Left lung (tissue), 10 donors: ENCODE results near the gene SLC6A3. TPM values are rescaled to one million over a fixed set of nuclear protein-coding genes. Genes with fewer than 3 reads are reported as not detected.
"Not testable (repeated sequence)": the region's sequence is repeated elsewhere in the genome, so short reads cannot be mapped to it uniquely, and the experiment has no call there.

Experiments
- ATAC-seq: fragments of 200-7000 bp; cut with Tn5 transposase; one replicate; pipeline ENCODE4 v1.9.1; 2020; ENCODE audit warnings: moderate library complexity
- DNase-seq, 4 donors: peaks; one replicate each; pipeline ENCODE4 v3.0.0-alpha.2; 2013 to 2020
- H3K27ac ChIP-seq, 2 donors: fragments of 200-600 bp; sonication (generic) in 1 of 2; one replicate each; pipeline versions ENCODE4 v1.5.0 to v1.8.0; 2020 to 2021
- H3K27me3 ChIP-seq, 2 donors: fragments of 200-600 bp; sonication (generic) in 1 of 2; one replicate each; pipeline versions ENCODE4 v1.5.0 to v1.8.0; 2020 to 2021
- H3K36me3 ChIP-seq, 2 donors: fragments of 200-600 bp; sonication (generic) in 1 of 2; one replicate each; pipeline versions ENCODE4 v1.5.0 to v1.8.0; 2020 to 2021
- H3K4me1 ChIP-seq, 2 donors: fragments of 200-600 bp; one replicate each; pipeline ENCODE4 v1.8.0; 2021
- H3K4me3 ChIP-seq, 2 donors: fragments of 200-600 bp; sonication (generic) in 1 of 2; one replicate each; pipeline versions ENCODE4 v1.5.0 to v1.8.0; 2020 to 2021; ENCODE audit warnings: mild to moderate bottlenecking in 1 of 2
- H3K9me3 ChIP-seq, 2 donors: fragments of 200-600 bp; sonication (generic) in 1 of 2; one replicate each; pipeline versions ENCODE4 v1.5.0 to v1.8.0; 2020 to 2021
- CTCF ChIP-seq, 2 donors: fragments of 200-600 bp; sonication (generic) in 1 of 2; IDR thresholded peaks; one replicate each; pipeline versions ENCODE4 v1.5.0 to v1.8.0; 2021; ENCODE audit warnings: antibody characterized with exemption in 2 of 2
- intact Hi-C, 2 donors: fragments of 100-400 bp; cut with DNase I; formaldehyde crosslinking; loops; one replicate each; pipeline versions ENCODE4 v1.11.2 to v1.14.2; 2022
- polyA plus RNA-seq, 6 donors: library from polyadenylated mRNA; unstranded; fragments of 120-200 nt; gene quantifications; one replicate each; pipeline ENCODE4 v1.2.1, GENCODE V29; 2013; ENCODE audit not compliant: insufficient read length in 6 of 6
- total RNA-seq, 2 donors: library from RNA; stranded (reverse); fragmentation: NEBNext Ultra II Directional; extraction: Animal tissue kit (Norgen Biotek cat#: 25700); gene quantifications; one replicate each; pipeline ENCODE4 v1.2.1, GENCODE V29; 2021
- donor health status: DM: no; HTN: yes; CAD: no.
- donor health status: DM: no; HTN: no; CAD: no.

Gene SLC6A3
- total and polyA plus RNA-seq, 8 donors: 0.10 to 4.5 (median 2.8) TPM

- intact Hi-C loops: no loop called here
- DNase-seq (peak in 1 of 4 donors; percentile 62), ATAC-seq (no peak)
- no peak for TF ChIP-seq CTCF (IDR thresholded peaks at IDR 0.05)
- H3K4me3 ChIP-seq: no peak overlapping the region
- H3K36me3 ChIP-seq: no peaks in the 10 kb centered on the region
- no peaks in the 10 kb centered on the region for H3K4me1 ChIP-seq
- H3K27ac ChIP-seq: no peak overlapping the region
- no peaks in the 10 kb centered on the region for H3K27me3 ChIP-seq
- peaks cover 0 to 32% of the 10 kb centered on the region in 2 donors for H3K9me3 ChIP-seq
Observed at GRCh38 chr5:1423901-1424603, 21.2 kb downstream of the SLC6A3 start.

GRCh38 chr5:1422522-1422921, 22.7 kb downstream of the SLC6A3 start:
- peak in 1 of 4 donors; percentile 17 for DNase-seq
- H3K27ac ChIP-seq, H3K4me3 ChIP-seq, H3K4me1 ChIP-seq, intact Hi-C loops, H3K36me3 ChIP-seq, H3K27me3 ChIP-seq, ATAC-seq: not testable (repeated sequence)
- peaks cover 0 to 16% of the 10 kb centered on the region in 2 donors for H3K9me3 ChIP-seq

DNA sequence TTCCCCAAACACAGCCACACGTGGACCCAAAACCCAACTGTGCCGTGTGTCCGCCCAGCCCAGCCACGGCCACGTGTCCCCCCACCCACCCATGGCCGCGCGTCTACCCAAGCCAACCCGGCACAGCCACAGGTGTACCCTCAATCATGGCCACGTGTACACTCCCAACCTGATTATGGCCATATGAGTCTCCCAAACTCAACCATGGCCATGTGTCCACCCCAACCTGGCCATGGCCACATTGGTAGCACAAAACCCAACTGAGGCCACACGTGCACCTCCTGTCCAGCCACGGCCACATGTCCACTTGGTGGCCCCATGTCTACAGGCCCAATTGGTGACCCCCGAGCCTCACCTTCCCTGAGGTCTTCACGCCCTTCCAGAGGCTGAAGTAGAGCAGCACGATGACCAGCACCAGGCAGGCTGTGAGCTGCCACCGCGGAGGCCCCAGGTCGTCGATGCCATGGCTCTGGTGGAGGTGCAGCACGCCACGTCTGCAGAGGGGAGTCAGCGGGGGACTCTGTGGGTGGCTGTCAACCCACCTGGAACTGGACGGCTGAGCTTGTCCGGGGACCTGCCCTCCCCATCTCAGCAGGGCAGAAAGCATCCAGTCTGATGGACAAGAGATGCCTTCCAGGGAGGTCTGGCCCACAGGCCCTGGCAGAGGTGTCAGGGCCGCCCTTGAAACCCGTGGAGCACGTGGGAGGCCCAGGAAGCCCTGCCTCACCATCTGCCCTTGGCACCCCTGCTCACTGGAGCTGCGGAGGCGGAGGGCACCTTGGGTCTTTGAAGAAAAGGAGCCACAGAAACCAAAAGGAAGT, 23.5 kb downstream of the SLC6A3 start:
- intact Hi-C loops: no loop called here
- TF ChIP-seq CTCF (IDR thresholded peaks at IDR 0.05): no peak
- Histone ChIP-seq H3K4me1 (no peaks in the 10 kb centered on the region), H3K27ac (no peak overlapping the region), H3K36me3 (no peaks in the 10 kb centered on the region), H3K9me3 (peaks cover 0 to 9% of the 10 kb centered on the region in 2 donors), H3K27me3 (no peaks in the 10 kb centered on the region), H3K4me3 (no peak overlapping the region)
- DNase-seq (peak in 2 of 4 donors; percentile 22 to 71), ATAC-seq (no peak)

DNA sequence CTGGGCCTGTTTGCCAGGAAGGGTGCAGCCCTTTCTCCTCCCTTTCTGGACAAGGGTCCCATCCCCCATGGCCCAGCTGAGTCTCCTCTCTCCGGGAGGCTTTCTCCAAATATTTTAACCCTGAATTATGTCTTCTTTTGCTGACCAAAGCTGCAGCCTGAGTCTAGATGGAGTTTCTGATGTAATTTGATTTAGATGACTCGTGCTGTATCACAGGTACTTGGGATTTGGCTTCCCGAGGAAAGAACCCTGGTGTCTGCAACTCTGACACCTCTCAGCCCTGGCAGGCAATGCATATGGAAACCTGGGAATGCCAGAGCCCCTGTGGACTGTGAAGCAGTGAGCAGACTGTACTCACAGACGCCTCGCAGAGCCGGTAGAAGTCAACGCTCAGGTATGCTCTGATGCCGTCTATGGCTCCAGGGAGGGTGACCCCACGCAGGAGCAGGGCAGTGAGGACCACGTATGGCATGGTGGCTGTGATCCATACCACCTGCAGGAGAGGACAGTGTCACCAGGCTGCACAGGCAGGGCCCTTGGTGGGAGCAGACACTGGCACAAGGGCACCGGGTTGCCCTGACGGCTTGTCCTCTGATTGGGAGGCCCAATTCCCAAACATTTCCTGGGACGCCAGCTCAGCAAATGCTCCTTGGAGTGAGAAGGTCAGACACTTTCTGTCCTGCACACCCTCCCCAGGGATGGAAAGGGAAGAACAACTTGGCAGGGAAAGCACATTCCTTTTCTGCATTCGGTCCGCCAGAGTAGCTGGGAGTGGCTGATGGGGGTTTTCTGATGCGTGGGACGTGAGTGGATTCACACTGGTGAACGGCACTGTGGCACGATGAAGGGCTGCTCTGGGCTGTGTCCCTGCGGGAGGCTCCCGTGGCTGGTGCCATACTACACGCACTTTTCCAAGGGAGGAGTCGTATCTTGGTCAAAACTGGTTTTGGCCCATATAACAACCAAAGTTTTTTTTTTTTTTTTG, 24.7 kb downstream of the SLC6A3 start:
- Histone ChIP-seq H3K4me3 (no peak overlapping the region), H3K27me3 (no peaks in the 10 kb centered on the region), H3K9me3 (peaks cover 0 to 3% of the 10 kb centered on the region in 2 donors), H3K4me1 (no peaks in the 10 kb centered on the region), H3K27ac (no peak overlapping the region), H3K36me3 (no peaks in the 10 kb centered on the region)
- DNase-seq (peak in 2 of 4 donors; percentile 28 to 54), ATAC-seq (no peak)
- intact Hi-C loops: no loop called here
- TF ChIP-seq CTCF (IDR thresholded peaks at IDR 0.05): no peak

- H3K4me1 ChIP-seq: no peaks in the 10 kb centered on the region
- H3K36me3 ChIP-seq: no peaks in the 10 kb centered on the region
- H3K27ac ChIP-seq: no peak overlapping the region
- H3K9me3 ChIP-seq: no peaks in the 10 kb centered on the region
- DNase-seq: peak in 2 of 4 donors; percentile 20 to 51
- no peak overlapping the region for H3K4me3 ChIP-seq
- intact Hi-C loops: no loop called here
- H3K27me3 ChIP-seq: no peaks in the 10 kb centered on the region
- TF ChIP-seq CTCF (IDR thresholded peaks at IDR 0.05): no peak
- ATAC-seq: no peak
Observed at GRCh38 chr5:1419476-1420210, 25.6 kb downstream of the SLC6A3 start.
